ENCODE results near the gene GRPR. TPM values are rescaled to one million over a fixed set of nuclear protein-coding genes. Genes with fewer than 3 reads are reported as not detected.

The GRPR gene
- total RNA-seq, 6 experiments from 2014 or later: not detected

GRCh38 chrX:16081357-16081756 is 42.0 kb upstream of the GRPR start:
- Histone ChIP-seq H3K27ac (no peak overlapping the region), H3K36me3 (no peaks in the 10 kb centered on the region), H3K4me1 (no peaks in the 10 kb centered on the region), H3K4me3 (no peak overlapping the region), H3K27me3 (peaks cover 7 to 9% of the 10 kb centered on the region in 2 donors), H3K9me3 (no peaks in the 10 kb centered on the region)
- TF ChIP-seq POLR2A (IDR thresholded peaks at IDR 0.05) (no peak), CTCF (IDR thresholded peaks at IDR 0.05) (no peak)
- no peak for ATAC-seq
- intact Hi-C loops (cut with DNase I): no loop called here
- no peak for DNase-seq
- 64% methylated on average over 2 of the region's 2 CpGs for WGBS (ENCODE audit: insufficient coverage, low coverage, low lambda C conversion rate, missing lambda C conversion rate)

- Histone ChIP-seq H3K36me3 (no peaks in the 10 kb centered on the region), H3K27ac (no peak overlapping the region), H3K4me3 (no peak overlapping the region), H3K4me1 (no peaks in the 10 kb centered on the region), H3K9me3 (no peaks in the 10 kb centered on the region), H3K27me3 (peaks cover 7 to 9% of the 10 kb centered on the region in 2 donors)
- DNase-seq: no peak
- intact Hi-C loops (cut with DNase I): no loop called here
- WGBS (ENCODE audit: insufficient coverage, low coverage, low lambda C conversion rate, missing lambda C conversion rate): 37% methylated on average over 10 of the region's 10 CpGs
- no peak for ATAC-seq
- TF ChIP-seq POLR2A (IDR thresholded peaks at IDR 0.05) (no peak), CTCF (IDR thresholded peaks at IDR 0.05) (no peak)
Measured at GRCh38 chrX:16082470-16083085, 40.8 kb upstream of the GRPR start.

GRCh38 chrX:16087076-16087475 is 36.3 kb upstream of the GRPR start:
- TF ChIP-seq CTCF (IDR thresholded peaks at IDR 0.05): no peak
- TF ChIP-seq POLR2A (IDR thresholded peaks at IDR 0.05): no peak
- H3K27me3 ChIP-seq: peaks cover 6 to 7% of the 10 kb centered on the region in 2 donors
- DNase-seq (no peak), ATAC-seq (peak in 1 of 4 donors; percentile 33)
- H3K9me3 ChIP-seq: no peaks in the 10 kb centered on the region
- H3K27ac ChIP-seq: no peak overlapping the region
- intact Hi-C loops (cut with DNase I): no loop called here
- WGBS (ENCODE audit: insufficient coverage, low coverage, low lambda C conversion rate, missing lambda C conversion rate): 26% methylated on average over 3 of the region's 3 CpGs
- no peaks in the 10 kb centered on the region for H3K36me3 ChIP-seq
- no peak overlapping the region for H3K4me3 ChIP-seq
- H3K4me1 ChIP-seq: no peaks in the 10 kb centered on the region

GRCh38 chrX:16089086-16089485 is 34.3 kb upstream of the GRPR start:
- DNase-seq (no peak), ATAC-seq (no peak)
- no peak overlapping the region for H3K4me3 ChIP-seq
- intact Hi-C loops (cut with DNase I): no loop called here
- no peak overlapping the region for H3K27ac ChIP-seq
- TF ChIP-seq POLR2A (IDR thresholded peaks at IDR 0.05) (no peak), CTCF (IDR thresholded peaks at IDR 0.05) (no peak)
- H3K4me1 ChIP-seq: no peaks in the 10 kb centered on the region
- no peaks in the 10 kb centered on the region for H3K9me3 ChIP-seq
- H3K27me3 ChIP-seq: peaks cover 6 to 7% of the 10 kb centered on the region in 2 donors
- H3K36me3 ChIP-seq: no peaks in the 10 kb centered on the region

GRCh38 chrX:16096141-16096540 is 27.2 kb upstream of the GRPR start:
- Histone ChIP-seq H3K4me1 (no peaks in the 10 kb centered on the region), H3K36me3 (no peaks in the 10 kb centered on the region), H3K4me3 (no peak overlapping the region), H3K27me3 (peaks cover 0 to 5% of the 10 kb centered on the region in 2 donors), H3K9me3 (no peaks in the 10 kb centered on the region), H3K27ac (no peak overlapping the region)
- ATAC-seq: no peak
- WGBS (ENCODE audit: insufficient coverage, low coverage, low lambda C conversion rate, missing lambda C conversion rate): 12% methylated on average over 3 of the region's 3 CpGs
- intact Hi-C loops (cut with DNase I): no loop called here
- TF ChIP-seq POLR2A (IDR thresholded peaks at IDR 0.05) (no peak), CTCF (IDR thresholded peaks at IDR 0.05) (no peak)
- no peak for DNase-seq
